K562 (cell line): ENCODE results near the gene SCT. TPM values are rescaled to one million over a fixed set of nuclear protein-coding genes. Genes with fewer than 3 reads are reported as not detected.

ENCODE experiments used
- ATAC-seq: fragments of 200-7000 bp; cut with Tn5 transposase; 3 replicates; pipeline ENCODE4 v1.9.1; 2020; ENCODE audit warnings: moderate library complexity
- BruUV-seq: library from RNA; stranded (reverse); fragments of 400-500 nt; replicated peaks from 2 replicates; lab custom pipeline; 2021; lab: Mats Ljungman, UMichigan
- CTCF ChIA-PET: fragments of 300-600 bp; formaldehyde crosslinking; extraction: SDS; loops from one replicate; lab custom pipeline; 2021; ENCODE audit warnings: low intra/inter-chr PET ratio; lab: Yijun Ruan, JAX
- POLR2A ChIA-PET: fragments of 300-600, 350-650 bp; sonication (Branson Sonifier 250); formaldehyde crosslinking; extraction: SDS; loops from one replicate; lab custom pipeline; 2021; ENCODE audit warnings: antibody characterized with exemption, inconsistent platforms; lab: Yijun Ruan, JAX
- DNase-seq, 4 experiments: peaks; one replicate each; pipeline versions ENCODE4 v3.0.0 to v3.0.0-alpha.2; 2011 to 2018; ENCODE audit warnings: low spot score in 3 of 4, mixed read lengths in 3 of 4; ENCODE audit errors: extremely low read depth in 1 of 4
- FAIRE-seq: peaks from 2 replicates; lab custom pipeline; 2011; peaks lifted over from hg19 to GRCh38; lab: Jason Lieb, UNC
- H2AFZ ChIP-seq: 2 replicates; pipeline ENCODE4 v1.6.0; 2011; ENCODE audit warnings: low read depth, low read length, control low read depth, inconsistent platforms
- H3K27ac ChIP-seq: fragments of 200-600 bp; 3 replicates; pipeline ENCODE4 v1.8.0; 2011; ENCODE audit warnings: low read depth, mild to moderate bottlenecking, control low read depth, inconsistent platforms, low read length, moderate library complexity, mixed read lengths; ENCODE audit errors: extremely low read depth
- H3K27me3 ChIP-seq, 2 experiments: fragments of 300-600 bp in 1 of 2; 2 replicates in 1 of 2; 3 replicates in 1 of 2; pipeline versions ENCODE4 v1.6.0 to v1.8.0; 2011; ENCODE audit warnings: inconsistent platforms in 2 of 2, low read length in 2 of 2, mild to moderate bottlenecking in 1 of 2, mixed read lengths in 1 of 2, moderate library complexity in 1 of 2; ENCODE audit not compliant: control insufficient read depth in 2 of 2, insufficient read depth in 2 of 2
- H3K36me3 ChIP-seq: fragments of 300-600 bp; 3 replicates; pipeline ENCODE4 v1.8.0; 2011; ENCODE audit warnings: mild to moderate bottlenecking, low read length, inconsistent platforms; ENCODE audit not compliant: control insufficient read depth, insufficient read depth
- H3K4me1 ChIP-seq, 2 experiments: fragments of 200-600 bp in 1 of 2; replicated peaks in 1 of 2; 2 replicates in 1 of 2; 3 replicates in 1 of 2; pipeline versions ENCODE4 v1.5.1 to v1.8.0; 2011; ENCODE audit warnings: inconsistent platforms in 2 of 2, low read length in 2 of 2, mild to moderate bottlenecking in 1 of 2, mixed read lengths in 1 of 2, moderate library complexity in 1 of 2; ENCODE audit not compliant: control insufficient read depth in 2 of 2, insufficient read depth in 2 of 2
- H3K4me2 ChIP-seq: 2 replicates; pipeline ENCODE4 v1.6.1; 2011; ENCODE audit warnings: low read length, control low read depth, inconsistent platforms, mixed read lengths; ENCODE audit not compliant: insufficient read depth
- H3K4me3 ChIP-seq: fragments of 200-600 bp; sonication (generic), shearing (Covaris generic); 2 replicates; pipeline ENCODE4 v1.5.1; 2016; ENCODE audit warnings: control low read depth, inconsistent platforms
- H3K79me2 ChIP-seq: fragments of 200-600 bp; 3 replicates; pipeline ENCODE4 v1.8.0; 2011; ENCODE audit warnings: low read length, inconsistent platforms; ENCODE audit not compliant: control insufficient read depth, insufficient read depth
- H3K9ac ChIP-seq, 2 experiments: 2 replicates each; pipeline versions ENCODE4 v1.6.0 to v1.6.1; 2011; ENCODE audit warnings: low read depth in 2 of 2, low read length in 2 of 2, control low read depth in 1 of 2, inconsistent platforms in 1 of 2, mild to moderate bottlenecking in 1 of 2, mixed read lengths in 1 of 2; ENCODE audit not compliant: insufficient read depth in 1 of 2
- H3K9me1 ChIP-seq: one replicate; pipeline ENCODE4 v1.6.0; 2011; ENCODE audit warnings: inconsistent platforms, mild to moderate bottlenecking, low read length, moderate library complexity; ENCODE audit not compliant: control insufficient read depth, insufficient read depth
- H3K9me3 ChIP-seq: replicated peaks from 2 replicates; pipeline ENCODE4 v1.5.1; 2011; ENCODE audit warnings: low read depth, low read length, inconsistent platforms; ENCODE audit not compliant: control insufficient read depth, insufficient read depth
- H4K20me1 ChIP-seq: replicated peaks from 2 replicates; pipeline ENCODE4 v1.6.1; 2011; ENCODE audit warnings: low read length, inconsistent platforms, mixed read lengths; ENCODE audit not compliant: control insufficient read depth, insufficient read depth
- PHF21A ChIP-seq: fragments of 450-650 bp; IDR thresholded peaks from 2 replicates; pipeline ENCODE4 v1.6.1; 2017; ENCODE audit warnings: low read depth, borderline replicate concordance
- POLR2G ChIP-seq: fragments of 200-400 bp; formaldehyde crosslinking; IDR thresholded peaks from 2 replicates; pipeline ENCODE4 v1.6.1; 2017; ENCODE audit warnings: low read depth, mild to moderate bottlenecking, antibody characterized with exemption, low read length, moderate library complexity
- STAT5A ChIP-seq: IDR thresholded peaks from 2 replicates; pipeline ENCODE4 v1.6.1; 2012; ENCODE audit warnings: low read length, inconsistent platforms, borderline replicate concordance
- WGBS: fragments of 100-300 bp; shearing (Covaris generic); methylation state at CpG from one replicate; pipeline ENCODE4 v1.1.6; 2016; ENCODE audit warnings: low coverage, mixed read lengths; ENCODE audit not compliant: insufficient coverage; ENCODE audit errors: missing lambda C conversion rate; 5-methylcytosine and 5-hydroxymethylcytosine counted together
- in situ Hi-C: fragments of 300-500 bp; cut with MboI; formaldehyde crosslinking; loops from 4 replicates; pipeline ENCODE4 v1.15.0; 2018; ENCODE audit warnings: inconsistent platforms, mixed read lengths
- intact Hi-C: fragments of 100-400 bp; cut with micrococcal nuclease; formaldehyde crosslinking; loops from 2 replicates; pipeline ENCODE4 v1.14.2; 2022
- polyA plus RNA-seq, 8 experiments: library from polyadenylated mRNA; depleted of rRNA in 4 of 8; stranded (reverse) in 5 of 8; unstranded in 3 of 8; fragments of >200 nt; fragmentation: Nextera tagmentation in 2 of 8; fragmentation: Illumina TruSeq in 1 of 8; extraction: Ambion mirVana in 2 of 8; extraction: Trizol in 1 of 8; gene quantifications; 2 replicates each; pipeline versions ENCODE4 v1.2.1 to v1.2.3, GENCODE V29; 2011 to 2014; ENCODE audit warnings: inconsistent platforms in 1 of 8, missing spikeins in 1 of 8
- total RNA-seq, 7 experiments: library from RNA; depleted of rRNA in 6 of 7; stranded (reverse); fragments of >200 nt in 6 of 7; fragmentation: Illumina TruSeq in 2 of 7; extraction: Trizol in 2 of 7; gene quantifications; 2 replicates each; pipeline versions ENCODE4 v1.2.1 to v1.2.3, GENCODE V29; 2011 to 2021; ENCODE audit warnings: low replicate concordance in 1 of 7
- TF ChIP-seq, protein P1 (sequence below), 3 experiments: IDR thresholded peaks in 2 of 3; conservative IDR thresholded peaks in 1 of 3; 2 replicates each; pipeline ENCODE4 v1.5.1; 2011 to 2012; ENCODE audit warnings: low read length in 3 of 3, mild to moderate bottlenecking in 3 of 3, control low read depth in 2 of 3, improper control_type of control experiment in 1 of 3, inconsistent platforms in 1 of 3, low read depth in 1 of 3, mixed read lengths in 1 of 3, moderate library complexity in 1 of 3; ENCODE audit not compliant: insufficient read depth in 2 of 3

SCT gene
- total and polyA plus RNA-seq, 9 of the 15 experiments (the other 6 are each of a cell fraction or from before 2014, with no cell fraction given), result not detected

DNA sequence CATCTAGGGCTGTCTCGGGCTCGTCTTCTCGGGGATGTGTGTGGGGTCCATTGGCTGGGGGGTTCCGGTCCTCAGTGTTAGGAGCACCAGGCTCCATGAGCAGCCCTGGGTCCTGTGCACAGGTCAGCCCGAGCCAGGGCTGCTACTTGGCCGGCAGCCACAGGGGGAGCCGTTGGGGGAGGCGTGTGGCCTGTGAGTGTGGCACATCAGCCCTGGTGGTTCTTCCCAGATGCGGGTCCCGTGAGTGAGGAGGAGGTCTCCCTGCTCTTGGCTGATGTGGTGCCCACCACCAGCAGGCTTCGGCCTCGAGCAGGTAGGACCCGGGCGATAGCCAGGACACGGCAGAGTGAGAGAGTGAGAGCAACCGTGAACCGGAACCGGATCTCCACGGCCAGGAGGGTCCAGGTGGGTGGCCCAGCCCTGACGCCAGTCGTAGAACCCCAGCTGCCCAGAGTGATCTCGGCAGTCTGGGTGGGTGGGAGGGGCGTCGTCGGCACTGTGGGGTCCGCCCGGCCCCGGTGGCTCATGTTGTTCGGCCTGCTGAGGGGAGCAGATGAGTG, 29.7 kb downstream of the SCT start:
- Histone ChIP-seq H3K4me3 (no peak overlapping the region), H3K4me2 (no peak overlapping the region), H3K27ac (no peak overlapping the region), H3K9ac (peak overlapping the region in 1 of 2 experiments; percentile 48; a peak in 1 of 4 replicates), H2AFZ (no peak overlapping the region), H3K79me2 (no peaks in the 10 kb centered on the region; the same call in 1 of the 3 replicates), H3K9me1 (no peaks in the 10 kb centered on the region), H3K36me3 (peaks cover 90% of the 10 kb centered on the region), H3K27me3 (no peaks in the 10 kb centered on the region), H3K9me3 (no peaks in the 10 kb centered on the region), H4K20me1 (no peaks in the 10 kb centered on the region), H3K4me1 (peaks cover 0 to 17% of the 10 kb centered on the region in 2 experiments; a peak in 1 of 5 replicates)
- BruUV-seq, result no TSS peak
- no peak for FAIRE-seq
- CTCF ChIA-PET, result no interaction called here
- ATAC-seq, result peak; percentile 88
- POLR2A ChIA-PET, result interaction anchor here (1.7 kb wide), 1 partner anchor 9 kb away, joined by 4 read pairs; no protein-coding TSS in a partner anchor
- in situ Hi-C loops, result no loop called here
- WGBS, result 95% methylated on average over 17 of the region's 29 CpGs
- peak in 1 of 4 experiments; percentile 47 for DNase-seq
- TF ChIP-seq POLR2G (peak; percentile 48; the same call in 1 of the 2 replicates), STAT5A (no peak), PHF21A (no peak)
- TF ChIP-seq, protein P1, sequence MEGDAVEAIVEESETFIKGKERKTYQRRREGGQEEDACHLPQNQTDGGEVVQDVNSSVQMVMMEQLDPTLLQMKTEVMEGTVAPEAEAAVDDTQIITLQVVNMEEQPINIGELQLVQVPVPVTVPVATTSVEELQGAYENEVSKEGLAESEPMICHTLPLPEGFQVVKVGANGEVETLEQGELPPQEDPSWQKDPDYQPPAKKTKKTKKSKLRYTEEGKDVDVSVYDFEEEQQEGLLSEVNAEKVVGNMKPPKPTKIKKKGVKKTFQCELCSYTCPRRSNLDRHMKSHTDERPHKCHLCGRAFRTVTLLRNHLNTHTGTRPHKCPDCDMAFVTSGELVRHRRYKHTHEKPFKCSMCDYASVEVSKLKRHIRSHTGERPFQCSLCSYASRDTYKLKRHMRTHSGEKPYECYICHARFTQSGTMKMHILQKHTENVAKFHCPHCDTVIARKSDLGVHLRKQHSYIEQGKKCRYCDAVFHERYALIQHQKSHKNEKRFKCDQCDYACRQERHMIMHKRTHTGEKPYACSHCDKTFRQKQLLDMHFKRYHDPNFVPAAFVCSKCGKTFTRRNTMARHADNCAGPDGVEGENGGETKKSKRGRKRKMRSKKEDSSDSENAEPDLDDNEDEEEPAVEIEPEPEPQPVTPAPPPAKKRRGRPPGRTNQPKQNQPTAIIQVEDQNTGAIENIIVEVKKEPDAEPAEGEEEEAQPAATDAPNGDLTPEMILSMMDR (IDR thresholded peaks at IDR 0.05 in 2 of 3, conservative IDR thresholded peaks at IDR 0.05 in 1 of 3; ENCODE audit: insufficient read depth in 2 of 3, low read depth in 1 of 3, low read length in 3 of 3), result peak; percentile 16 to 46 (median 29); a peak in 4 of 6 replicates
- intact Hi-C loops, result no loop called here
